Renal pelvis (tissue), 4 donors: ENCODE measurements around the gene RLIM. TPM values are rescaled to one million over a fixed set of nuclear protein-coding genes. Genes with fewer than 3 reads are reported as not detected.
A peak's percentile ranks its signal among the peaks of the same experiment; 100 is the strongest.

Source experiments
- DNase-seq: peaks from one replicate; pipeline ENCODE4 v3.0.0-alpha.2; 2013
- polyA plus RNA-seq, 3 donors: library from polyadenylated mRNA; unstranded; fragments of 120-200 nt; gene quantifications; one replicate each; pipeline ENCODE4 v1.2.1, GENCODE V29; 2013; ENCODE audit not compliant: insufficient read length in 3 of 3

The RLIM gene
- polyA plus RNA-seq, 3 donors: 25.8 to 33.9 (median 30.7) TPM

DNA sequence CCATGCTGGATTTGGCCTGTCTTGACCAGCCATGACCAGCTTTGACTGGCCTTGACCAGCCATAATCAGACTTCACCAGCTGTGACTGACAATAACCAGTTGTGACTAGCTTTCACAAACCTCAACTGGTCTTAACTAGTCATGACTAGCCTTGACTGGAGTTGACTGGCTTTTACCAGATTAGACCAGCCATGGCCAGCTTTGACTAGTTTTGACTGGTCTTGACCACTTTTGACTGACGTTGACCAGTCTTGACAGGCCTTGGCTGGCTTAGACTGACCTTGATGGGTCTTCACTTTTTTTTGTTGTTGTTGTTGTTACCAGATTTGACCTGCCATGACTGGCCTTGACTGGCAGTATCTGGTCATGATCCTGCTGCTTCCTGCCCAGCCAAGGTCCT, 67.4 kb downstream of the RLIM start:
- DNase-seq: no peak

DNA sequence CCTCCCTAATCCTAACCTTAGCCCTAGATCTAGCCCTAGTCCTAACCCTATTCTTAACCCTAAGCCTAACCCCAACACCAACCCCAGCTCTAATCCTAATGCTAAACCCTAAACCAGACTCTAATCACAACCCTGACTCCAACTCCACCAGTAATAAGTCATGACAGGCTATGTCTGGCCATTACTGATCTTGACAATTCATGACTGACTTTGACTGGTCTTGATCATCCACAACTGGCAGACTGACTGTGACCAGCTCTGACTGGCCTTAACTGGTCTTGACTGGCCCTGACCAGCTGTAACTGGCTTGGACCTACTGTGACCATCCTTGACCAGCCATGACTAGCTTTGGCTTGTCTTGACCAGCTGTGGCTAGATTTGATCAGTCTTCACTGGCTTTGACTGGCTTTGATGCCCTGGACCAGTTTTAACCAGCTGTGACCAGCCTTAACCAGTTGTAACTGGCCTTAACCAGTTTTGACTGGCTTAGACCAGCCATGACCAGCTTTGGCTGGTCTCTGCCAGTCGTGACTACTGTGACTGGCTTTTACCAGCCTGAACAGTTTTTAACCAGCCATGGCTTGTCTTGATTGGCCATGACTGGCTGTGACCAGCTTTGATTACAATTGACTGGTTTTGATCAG, 68.4 kb downstream of the RLIM start:
- DNase-seq: no peak

DNA sequence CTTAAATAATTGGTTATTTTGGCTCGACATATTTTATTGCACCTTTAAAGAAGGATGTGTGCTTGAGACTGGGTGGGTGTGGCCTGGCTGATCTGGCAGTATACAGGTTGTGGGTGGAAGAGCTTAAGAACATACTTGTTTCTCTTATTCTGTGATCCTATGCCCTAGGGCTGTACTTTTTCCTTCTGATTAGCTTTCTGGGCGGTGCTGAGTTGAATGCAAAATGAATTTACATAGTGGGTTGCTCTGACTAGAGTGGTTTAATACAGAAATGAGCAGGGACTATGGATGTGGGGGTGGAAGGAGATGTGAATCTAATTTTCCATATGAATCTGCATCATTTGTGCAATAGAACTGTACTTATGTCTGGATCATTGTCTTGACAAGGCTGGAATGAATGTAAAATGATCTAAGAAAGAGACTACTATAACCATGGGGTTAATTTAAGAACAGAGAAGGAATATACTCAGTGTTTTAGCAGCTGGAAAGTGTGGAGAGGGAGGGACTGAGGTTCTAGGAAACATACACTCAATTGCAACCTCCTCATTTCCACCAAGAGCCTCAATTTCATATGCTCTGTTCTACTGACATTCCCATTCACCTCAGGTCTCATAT, 73.7 kb downstream of the RLIM start:
- no peak for DNase-seq

DNA sequence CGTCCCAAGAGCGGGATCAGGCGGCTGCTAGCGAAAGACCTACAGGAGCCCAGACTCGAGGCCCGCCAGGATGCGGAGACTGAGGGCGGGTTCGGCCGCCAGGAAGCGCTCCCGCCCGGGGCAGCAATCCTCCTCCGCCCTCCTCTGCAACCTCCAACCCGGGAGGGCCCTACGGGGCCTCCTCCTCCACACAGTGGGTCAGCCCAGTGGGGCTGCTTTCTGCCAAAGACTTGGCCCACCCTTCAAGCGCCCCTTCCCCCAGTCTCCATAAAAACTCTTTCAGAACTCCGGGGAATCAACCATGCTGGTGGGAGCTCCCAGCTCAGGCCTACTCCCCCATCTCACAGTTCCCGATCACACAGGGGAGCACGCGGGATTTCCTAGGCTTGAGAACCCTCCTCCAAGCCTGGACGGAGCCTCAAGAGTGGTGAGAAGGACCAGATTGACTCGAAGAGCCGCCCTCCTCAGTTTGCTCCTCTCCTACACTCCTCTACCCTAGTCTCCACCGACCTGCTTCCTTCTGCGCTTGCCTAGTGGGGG, 77.5 kb downstream of the RLIM start:
- peak; percentile 63 for DNase-seq

DNA sequence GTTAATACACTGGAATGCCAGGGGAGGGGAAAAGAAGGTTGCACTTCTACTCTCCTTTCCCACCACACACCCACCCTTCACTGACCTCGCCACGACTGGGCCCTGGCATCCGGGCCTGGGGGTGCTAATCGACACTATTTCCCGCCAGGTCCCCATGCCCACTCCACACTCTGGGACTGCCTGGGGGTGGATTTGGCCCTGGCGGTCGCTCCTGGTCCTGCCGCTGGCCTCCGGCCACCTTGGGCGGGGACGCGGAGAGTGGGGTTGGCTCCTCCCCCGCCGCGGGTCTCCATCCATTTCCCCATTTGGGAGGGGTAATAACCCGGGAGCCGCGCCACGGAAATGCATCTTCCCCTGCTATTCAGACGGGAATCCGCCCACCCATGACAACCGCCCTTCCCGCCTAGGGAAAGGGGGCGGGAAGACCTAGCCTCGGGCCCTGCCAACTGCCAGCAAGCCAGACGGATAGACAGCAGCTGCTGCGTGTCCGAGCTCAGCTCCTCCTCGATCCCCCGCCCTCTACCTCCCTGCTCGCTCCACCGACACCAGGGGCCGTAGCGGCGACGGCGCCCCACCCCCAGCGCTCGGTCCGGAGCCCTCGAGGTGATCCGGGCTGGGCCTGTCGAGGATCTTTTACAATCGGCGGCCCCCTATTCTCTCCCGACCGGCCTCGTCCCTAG, 78.1 kb downstream of the RLIM start:
- DNase-seq: peak; percentile 84

DNA sequence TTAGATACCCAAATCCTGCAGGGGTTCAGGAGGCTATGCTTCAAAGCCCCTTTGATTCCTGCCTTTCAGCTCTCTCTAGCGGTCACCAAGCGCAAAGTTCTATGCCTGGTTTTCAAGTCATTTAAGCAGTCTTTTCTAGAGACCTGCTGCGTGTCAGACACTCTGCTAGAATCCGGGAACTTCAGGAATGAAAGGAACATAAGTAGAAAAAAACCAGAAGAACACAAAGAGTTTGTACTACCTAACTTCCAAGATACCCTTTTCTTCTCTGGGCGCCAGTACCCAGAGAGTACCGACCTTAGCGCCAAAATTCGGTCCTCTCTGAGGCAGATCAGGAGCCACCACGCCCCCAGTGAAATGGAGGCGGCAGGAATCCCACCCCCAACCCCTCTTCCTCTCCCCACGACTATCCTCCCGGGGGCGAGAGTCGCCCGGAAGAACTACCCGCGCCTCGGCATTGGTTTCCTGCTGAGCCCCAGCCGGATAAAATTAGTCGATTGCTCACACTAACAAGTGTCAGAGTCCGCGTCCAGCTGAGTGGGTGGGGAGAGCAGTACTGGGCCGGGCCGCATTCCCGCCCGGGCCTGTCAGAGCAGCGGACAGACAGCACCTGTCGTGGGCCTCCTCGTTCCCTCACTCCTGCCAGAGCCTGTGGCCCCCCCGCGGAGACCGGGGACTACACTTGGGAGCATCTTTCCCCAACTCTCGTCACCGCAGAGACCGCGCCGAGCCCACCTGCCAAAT, 78.8 kb downstream of the RLIM start:
- DNase-seq: peak; percentile 60

Other genes starting within 250 kb of the RLIM start
- 10 to 100 TPM; 24.1 to 31.1 (median 26.1) TPM for gene SLC16A2, start 193.1 kb downstream of the RLIM start, polyA plus RNA-seq